COR-L47 (cell line): ENCODE measurements around the gene RIF1.
"Not testable (repeated sequence)": the region's sequence is repeated elsewhere in the genome, so short reads cannot be mapped to it uniquely, and the experiment has no call there.

Source experiments
- DNase-seq: peaks from one replicate; lab custom pipeline; 2025; lab: John Stamatoyannopoulos, UW

The RIF1 gene

DNA sequence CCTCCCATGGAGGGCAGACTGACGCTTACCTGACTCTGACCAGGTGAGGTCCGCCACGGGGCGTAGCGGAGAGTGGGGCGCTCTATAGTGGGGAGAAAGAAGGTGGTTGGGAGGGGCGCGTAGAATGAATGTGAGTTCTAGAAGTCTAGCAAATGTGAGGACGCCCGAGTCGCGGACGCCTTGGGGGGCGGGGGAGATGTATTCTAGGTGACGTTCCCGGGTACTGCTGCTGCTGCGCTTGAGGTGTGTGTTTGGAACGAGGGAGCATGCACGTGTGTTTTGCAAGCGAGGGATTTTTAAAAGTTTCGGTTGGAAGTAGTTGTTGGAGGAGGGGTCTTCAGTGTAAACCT is 758 bp downstream of the RIF1 start:
- peak; percentile 51 for DNase-seq

DNA sequence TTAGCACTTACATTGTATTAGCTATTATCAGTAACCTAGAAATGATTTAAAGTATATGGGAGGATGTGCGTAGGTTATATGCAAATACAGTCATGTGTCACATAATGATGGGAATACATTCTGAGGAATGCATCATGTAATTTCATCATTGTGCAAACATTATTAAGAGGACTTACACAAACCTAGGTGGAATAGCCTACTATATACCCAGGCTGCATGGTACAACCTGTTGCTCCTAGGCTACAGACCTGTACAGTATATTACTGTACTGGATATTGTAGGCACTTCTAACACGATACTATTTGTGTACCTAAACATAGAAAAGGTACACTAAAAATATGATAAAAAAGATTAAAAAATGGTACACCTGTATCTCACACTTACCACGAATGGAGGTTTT is 7.9 kb downstream of the RIF1 start:
- no peak for DNase-seq

DNA sequence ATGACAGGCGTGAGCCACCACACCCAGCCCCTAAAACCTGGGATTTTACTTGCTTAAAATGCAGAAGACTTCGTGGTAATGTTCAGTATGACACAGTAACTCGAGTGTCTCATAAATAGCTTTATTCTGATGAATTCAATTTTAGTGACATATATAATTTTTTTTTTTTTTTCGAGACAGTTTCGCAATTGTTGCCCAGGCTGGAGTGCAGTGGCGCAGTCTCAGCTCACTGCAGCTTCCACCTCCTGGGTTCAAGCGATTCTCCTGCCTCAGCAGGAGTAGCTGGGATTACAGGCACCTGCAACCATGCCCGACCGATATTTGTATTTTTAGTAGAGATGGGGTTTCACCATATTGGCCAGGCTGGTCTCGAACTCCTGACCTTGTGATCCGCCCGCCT is 12.0 kb downstream of the RIF1 start:
- DNase-seq = not testable (repeated sequence)

DNA sequence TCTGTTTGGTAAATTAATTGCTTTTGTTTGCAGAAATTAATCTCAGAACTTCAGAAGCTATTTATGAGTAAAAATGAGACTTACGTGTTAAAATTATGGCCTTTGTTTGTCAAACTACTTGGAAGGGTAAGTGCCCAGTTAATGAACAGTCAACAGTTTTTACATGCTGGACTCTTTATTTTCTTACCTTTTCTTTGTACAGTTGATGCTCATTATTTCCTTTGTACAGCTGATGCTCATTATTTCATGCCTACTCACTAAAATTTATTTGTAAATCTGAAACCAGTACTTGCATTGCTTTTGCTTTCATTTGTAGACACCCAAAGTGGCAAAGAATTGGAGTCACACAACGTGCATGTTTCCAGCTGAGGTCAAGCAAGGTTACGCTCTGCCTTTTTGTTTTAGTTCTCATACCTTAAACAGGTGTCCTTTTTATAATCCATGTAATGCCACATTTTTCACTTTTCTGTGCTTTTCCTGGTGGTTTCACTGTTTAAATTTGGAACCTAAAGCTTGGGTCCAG is 13.3 kb downstream of the RIF1 start:
- DNase-seq = no peak

DNA sequence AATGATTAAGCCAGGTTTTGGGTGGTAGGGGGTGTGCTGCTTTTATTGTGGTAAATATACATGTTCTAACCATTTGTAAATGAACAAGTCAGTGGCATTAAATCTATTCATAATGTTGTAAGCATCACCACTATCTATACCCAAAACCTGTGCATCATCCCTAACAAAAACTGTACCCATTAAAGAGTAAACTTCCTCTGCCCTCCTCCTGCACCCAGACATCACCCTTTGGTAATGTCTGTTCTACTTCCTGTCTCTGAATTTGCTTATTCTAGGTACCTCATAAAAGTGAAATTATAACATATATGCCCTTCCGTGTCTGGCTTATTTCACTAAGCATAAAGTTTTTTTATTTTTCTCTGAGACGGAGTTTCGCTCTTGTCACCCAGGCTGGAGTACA is 14.1 kb downstream of the RIF1 start:
- DNase-seq = no peak

DNA sequence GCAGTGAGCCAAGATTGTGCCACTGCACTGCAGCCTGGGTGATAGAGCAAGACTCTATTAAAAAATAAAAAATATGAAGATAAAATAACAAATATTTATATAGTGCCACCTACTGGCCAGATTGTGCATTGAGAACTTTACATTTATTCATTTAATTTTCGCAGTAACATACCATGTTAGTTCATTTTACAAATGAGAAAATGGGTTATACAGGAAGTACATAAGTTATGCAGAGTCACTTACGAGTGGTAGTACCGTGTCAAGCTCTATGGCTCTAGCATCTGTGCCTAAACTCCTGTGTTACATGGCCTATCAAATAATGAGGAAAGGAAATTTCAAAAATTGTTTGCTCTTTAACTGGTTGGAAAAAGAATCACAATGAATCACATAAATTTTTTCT is 27.9 kb downstream of the RIF1 start:
- no peak for DNase-seq

DNA sequence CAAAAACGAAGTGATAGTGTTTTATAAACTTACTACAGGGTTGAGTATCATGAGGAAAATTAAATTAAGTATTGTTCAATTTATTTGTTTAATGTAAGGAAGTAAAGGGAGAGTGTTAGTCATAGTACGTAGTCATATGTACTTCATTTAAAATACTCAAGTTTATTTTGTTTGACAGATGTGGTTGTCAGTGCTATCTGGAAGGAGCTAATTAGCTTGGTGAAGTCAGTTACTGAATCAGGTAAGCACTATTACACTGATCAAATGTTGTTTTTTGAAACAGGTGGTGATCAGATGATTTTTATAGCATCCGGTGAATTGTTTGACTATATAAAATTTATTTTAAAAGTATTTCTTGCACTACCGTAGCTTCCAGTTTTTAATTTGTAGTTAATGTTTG is 28.8 kb downstream of the RIF1 start:
- DNase-seq = no peak

DNA sequence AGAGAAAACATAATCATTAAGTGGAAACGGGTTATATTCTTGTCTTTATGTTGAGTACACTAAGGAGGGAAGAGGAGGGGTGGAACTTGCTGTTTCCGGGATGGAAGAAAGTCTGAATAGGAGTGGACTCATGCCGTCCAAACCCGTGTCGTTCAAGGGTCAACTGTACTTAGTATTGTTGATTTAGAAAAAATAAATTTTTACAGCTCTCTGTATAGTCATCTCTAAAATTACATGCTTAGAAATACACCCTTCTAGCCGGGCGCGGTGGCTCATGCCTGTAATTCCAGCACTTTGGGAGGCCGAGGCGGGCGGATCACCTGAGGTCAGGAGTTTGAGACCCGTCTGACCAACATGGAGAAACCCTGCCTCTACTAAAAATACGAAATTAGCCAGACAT is 29.4 kb downstream of the RIF1 start:
- no peak for DNase-seq

DNA sequence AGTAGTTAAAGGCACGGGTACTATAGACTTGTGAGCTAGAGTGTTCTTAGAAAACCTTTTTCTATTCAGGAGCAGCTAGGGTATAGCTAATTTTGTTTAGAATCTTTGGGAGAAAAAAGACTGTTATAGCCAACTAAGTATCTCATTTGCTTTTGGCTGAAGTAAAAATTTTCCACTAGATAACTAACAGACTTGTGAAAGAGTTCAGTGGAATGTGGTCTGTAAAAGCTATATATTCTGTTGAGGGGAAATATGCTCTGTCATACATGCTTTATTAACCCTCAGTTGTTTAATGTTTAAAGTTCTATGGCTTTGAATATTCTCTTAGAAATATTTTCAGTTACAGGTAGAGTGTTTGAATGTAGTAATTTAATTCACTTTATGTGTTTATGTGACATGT is 49.7 kb downstream of the RIF1 start:
- no peak for DNase-seq

DNA sequence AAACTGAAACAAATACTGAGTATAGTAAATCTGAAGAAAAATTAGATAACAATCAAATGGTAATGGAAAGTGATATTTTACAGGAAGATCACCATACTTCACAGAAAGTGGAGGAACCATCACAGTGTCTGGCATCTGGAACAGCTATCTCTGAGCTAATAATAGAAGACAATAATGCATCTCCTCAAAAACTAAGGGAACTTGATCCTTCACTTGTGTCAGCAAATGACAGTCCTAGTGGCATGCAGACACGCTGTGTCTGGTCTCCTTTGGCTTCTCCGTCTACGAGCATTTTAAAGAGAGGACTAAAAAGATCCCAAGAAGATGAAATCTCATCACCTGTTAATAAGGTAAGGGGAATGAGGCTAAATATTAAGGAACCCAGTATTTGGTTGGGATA is 56.1 kb downstream of the RIF1 start:
- no peak for DNase-seq

DNA sequence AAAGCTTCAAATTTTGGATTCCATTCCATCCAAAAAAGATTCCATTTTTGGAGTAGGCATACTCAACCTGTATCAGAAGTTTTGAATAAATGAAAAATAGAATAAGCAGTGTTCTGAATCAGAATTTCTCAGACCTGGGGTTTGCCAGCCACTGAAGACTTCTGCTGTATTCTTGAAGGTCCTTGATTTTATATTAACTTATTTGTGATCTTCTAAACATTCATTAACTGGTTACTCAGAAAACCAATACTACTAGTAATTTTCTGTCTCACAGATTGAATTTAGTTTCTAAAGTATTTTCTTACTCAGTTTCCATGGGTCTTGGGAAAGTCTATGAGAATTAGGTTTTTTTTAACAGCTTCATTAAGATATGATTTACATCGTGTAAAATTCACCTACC is 60.9 kb downstream of the RIF1 start:
- DNase-seq = no peak

DNA sequence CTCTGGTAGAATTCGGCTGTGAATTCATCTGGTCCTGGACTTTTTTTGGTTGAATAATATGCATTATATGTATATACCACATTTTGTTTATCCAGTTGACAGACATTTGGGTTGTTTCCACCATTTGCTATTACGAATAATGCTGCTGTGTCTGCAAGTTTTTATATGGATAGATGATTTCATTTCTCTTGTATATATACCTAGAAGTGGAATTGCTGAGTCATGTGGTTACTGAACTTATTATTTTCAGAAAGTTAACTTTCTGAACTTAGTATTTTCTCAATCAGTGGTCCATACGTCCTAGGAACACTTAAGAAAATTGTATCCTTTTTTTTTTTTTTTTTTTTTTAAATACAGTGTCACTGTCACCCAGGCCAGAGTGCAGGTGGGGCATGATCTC is 63.3 kb downstream of the RIF1 start:
- DNase-seq = no peak

DNA sequence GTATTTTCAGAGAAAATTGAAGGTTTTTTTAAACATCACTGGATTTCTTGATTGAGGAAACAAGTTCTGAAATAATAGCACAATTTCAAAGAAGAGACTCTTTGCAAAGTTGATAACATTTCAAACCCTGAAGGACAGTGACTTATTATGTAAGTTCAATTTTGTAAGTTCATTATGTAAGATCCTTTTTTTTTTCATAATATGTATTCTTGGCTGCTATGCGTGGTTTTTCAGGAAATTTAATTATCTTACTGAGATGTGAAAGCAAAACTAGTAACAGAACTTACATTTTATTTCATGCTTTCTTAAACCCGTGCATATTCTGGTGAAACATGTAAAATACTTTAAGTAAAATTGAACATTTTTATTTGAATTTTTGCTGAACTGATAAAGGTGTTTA is 65.4 kb downstream of the RIF1 start:
- DNase-seq = no peak

DNA sequence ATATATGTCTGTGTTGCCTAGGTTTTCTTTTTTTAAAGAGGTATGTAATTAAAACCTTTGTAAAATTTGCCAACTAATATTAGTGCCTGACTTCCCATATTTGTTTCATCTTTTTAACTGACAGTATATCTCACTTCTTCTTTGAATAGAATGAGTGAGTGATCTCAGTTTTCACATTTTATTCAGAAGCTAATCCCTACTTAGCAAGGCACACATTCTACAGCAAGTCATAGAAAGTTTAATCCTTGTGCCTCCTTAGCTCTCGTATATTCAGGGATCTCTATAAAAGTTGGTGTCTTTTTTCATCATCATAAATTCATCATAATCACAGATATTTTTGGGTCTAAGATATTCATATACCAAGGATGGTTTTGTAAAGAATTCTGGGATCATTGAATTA is 66.6 kb downstream of the RIF1 start:
- DNase-seq = no peak

DNA sequence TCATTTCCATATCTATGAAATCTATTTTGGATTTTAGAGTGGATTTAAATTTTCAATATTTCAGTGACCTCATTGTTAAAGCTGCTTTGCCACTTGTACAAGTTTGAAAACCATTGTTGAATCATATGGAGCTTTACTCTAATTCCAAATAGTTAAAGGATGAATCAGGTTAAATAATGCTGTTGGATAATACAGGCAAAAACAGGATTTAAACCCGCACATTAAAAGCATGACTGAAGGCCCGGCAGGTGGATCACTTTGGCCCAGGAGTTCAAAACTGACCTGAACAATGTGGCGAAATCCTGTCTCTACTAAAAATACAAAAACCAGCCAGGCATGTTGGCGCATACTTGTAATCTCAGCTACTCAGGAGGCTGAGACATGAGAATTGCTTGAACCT is 68.3 kb downstream of the RIF1 start:
- no peak for DNase-seq

DNA sequence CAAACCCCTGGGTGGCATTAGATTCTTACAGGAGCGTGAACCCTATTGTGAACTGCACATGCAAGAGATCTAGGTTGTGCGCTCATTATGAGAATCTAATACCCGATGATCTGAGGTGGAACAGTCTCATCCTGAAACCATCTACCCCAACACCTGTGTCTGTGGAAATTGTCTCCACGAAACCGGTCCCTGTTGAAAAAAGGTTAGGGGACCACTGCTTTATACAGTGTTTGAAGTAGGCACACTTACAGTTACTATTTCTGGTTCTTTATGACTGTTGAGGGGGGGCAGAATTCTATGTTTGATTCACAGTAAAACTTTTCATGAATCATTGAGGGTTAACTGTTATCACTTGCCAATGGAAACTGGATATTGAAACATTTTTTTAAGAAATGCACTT is 72.0 kb downstream of the RIF1 start:
- no peak for DNase-seq

DNA sequence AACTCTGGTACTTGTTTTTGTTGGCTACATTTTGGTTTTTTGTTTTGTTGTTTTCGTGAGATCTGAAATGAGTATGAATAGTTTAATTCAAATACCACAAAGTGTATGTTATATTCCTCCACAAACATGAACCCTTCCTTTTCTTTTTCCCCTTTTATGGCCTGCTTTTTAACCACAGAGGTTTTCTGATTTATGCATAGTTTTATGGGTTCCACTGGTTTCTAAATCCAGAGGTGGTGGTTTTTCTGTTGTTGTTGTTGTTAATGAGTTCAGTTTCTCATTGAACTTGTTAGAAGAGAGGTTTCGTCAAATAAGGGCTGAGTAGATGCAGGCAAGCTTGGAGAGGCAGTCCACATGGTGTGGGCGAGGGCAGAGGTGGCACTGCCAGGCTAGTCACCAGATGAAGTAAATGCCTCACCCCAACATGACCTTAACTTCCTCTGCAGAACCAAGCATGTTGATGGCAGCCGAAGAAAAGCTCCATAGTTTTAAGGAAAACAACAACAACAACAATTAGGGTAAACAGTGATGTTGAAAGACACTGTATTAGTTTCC is 72.5 kb downstream of the RIF1 start:
- DNase-seq = no peak

DNA sequence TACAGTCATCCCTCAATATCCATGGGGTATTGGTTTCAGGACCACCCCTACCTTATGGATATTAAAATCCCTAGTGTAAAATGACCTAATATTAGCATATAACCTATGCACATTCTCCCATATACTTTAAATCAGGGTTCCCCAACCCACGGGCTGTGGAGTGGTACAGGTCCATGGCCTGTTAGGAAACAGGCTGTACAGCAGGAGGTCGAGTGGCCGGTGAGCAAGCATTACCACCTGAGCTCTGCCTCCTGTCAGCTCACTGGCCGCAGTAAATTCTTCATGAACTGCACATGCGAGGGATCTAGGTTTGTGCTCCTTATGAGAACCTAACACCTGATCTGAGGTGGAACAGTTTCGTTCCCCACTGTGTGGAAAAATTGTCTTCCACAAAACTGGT is 73.8 kb downstream of the RIF1 start:
- no peak for DNase-seq

DNA sequence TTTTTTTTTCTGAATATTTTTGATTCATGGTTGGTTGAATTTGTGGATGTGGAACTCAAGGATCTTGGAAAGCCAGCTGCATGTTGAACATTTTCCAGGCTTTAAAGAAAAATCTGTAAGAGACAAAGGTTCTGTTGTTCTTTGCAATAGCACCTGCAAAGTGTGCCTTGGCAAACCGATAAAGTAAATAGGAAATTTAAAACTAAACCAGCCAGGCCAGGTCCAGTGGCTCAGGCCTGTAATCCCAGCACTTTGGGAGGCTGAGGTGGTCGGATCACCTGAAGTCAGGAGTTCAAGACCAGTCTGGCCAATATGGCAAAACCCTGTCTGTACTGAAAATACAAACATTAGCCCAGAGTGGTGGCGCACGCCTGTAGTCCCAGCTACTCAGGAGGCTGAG is 74.4 kb downstream of the RIF1 start:
- DNase-seq = no peak

DNA sequence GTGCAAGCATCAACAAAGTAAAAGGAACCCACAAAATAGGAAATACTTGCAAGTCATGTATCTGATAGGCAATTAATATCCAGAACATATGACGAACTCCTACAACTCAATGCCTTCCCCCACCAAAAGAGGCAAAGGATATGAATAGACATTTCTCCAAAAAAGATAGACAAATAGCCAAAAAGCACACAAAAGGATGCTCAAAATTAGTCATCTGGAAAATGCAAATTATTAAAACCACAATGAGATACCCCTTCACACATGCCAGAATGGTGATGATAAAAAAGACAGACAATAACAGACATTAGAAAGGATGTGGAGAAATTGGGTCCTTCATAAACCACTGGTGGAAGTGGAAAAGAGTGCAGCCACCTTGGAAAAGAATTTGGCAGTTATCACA is 76.4 kb downstream of the RIF1 start:
- no peak for DNase-seq

DNA sequence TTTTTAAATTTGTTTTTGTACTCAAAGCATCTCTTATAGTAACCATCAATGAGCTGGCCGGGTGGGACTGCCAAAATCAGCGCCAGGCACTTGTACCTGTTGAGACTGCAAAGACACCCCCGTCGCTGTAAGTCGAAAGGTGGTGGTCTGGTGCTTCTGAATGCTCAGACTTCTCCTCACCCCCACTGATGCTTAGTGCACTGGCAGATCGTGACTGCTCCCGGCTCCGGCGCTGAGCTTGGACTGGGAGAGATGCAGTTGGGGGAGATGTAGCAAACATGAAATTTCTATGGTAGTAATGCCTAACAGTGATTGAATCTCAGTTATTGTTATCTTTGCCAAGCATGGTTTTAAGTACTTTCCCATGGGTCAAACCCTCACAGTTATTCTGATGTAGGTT is 80.6 kb downstream of the RIF1 start:
- DNase-seq = no peak

DNA sequence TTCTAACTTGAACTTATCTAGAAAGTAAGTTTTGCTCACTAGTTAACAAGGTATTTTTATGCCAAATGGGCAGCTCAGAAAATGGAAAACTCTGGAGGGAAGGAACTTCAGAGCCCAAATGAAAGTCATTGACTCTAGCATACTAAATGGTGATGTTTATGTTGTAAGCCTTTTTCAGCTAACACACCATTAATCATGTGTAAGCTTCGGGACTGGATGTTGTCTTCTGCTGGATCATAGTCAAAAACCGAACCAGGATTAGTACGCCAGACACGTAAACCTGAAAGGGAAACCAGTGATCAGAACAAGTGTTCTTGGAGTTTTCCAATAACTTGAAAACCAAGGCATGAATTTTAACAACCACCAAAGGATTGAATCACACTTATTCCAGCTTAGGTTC is 81.8 kb downstream of the RIF1 start:
- DNase-seq = no peak

DNA sequence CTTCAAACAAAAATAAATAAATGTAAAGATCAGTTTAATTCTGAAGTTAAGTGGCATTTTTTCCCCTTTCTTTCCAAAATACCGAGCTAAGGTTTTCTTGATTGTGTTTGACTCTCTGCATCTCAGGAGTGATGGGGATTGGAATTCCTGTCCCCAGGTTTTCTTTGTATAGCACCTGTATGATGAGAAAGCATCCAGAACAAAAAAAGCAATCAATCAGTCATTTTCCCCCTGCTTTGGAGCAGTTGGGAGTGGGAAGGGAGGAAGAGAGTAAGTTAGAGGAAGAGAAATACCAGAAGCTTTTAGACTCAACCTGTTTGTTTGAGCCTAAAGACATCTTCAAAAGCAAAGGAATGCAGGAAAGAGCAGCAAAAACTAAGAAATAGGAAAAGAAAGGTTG is 88.5 kb downstream of the RIF1 start:
- DNase-seq = no peak

DNA sequence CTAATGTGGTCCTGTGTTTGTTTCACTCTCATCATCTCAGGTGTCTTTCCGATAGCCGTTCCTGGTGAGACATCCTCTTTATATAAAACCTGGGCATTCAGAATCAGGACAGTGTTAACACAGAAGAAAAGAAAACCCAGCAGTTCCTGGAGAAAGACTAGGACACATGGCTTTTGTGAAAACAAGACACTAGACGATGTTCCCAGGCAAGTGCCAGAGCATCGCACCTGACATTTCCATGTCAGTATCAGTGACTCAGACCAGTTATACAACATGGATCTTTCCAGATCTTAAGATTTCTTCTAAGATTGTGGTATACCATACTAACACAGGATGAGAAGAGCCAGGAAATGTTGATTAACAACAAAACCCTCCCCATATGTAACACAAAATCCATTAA is 96.5 kb downstream of the RIF1 start:
- no peak for DNase-seq

DNA sequence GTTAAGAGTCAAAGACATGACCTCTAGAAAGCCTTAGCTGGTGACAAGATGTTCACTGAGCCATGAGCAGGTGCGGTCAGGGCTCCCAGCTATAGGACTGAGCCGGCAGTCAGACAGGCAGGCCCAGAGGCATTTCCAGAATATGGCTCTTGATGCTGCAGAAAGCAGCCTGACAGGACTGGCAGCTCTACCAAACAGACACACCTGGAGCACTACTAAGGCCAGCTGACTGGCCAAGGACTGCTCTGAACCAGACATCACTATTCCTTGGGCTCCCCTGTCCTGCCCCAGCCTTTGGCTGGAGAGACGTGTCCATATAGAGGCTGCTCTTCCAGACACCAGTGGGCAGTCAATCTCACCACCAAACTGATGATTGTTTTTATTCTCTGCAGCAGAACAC is 98.8 kb downstream of the RIF1 start:
- no peak for DNase-seq
